HEK293T (cell line): ENCODE results near the gene AFF4.

ENCODE experiments used
- ARNT ChIP-seq: fragments of 450-650 bp; IDR thresholded peaks from 2 replicates; pipeline ENCODE4 v1.6.1; 2017; ENCODE audit warnings: mild to moderate bottlenecking
- ELF4 ChIP-seq: fragments of 450-650 bp; IDR thresholded peaks from 2 replicates; pipeline ENCODE4 v1.6.1; 2017; ENCODE audit warnings: antibody characterized with exemption
- FOXA1 ChIP-seq: fragments of 450-650 bp; IDR thresholded peaks from 2 replicates; pipeline ENCODE4 v1.6.1; 2016; ENCODE audit warnings: mild to moderate bottlenecking
- FOXK2 ChIP-seq: fragments of 450-650 bp; IDR thresholded peaks from 2 replicates; pipeline ENCODE4 v1.6.1; 2016; ENCODE audit warnings: mild to moderate bottlenecking
- FOXM1 ChIP-seq: fragments of 450-650 bp; IDR thresholded peaks from 2 replicates; pipeline ENCODE4 v1.6.1; 2017; ENCODE audit warnings: mild to moderate bottlenecking, borderline replicate concordance
- L3MBTL2 ChIP-seq: fragments of 450-650 bp; conservative IDR thresholded peaks from 2 replicates; pipeline ENCODE4 v1.6.1; 2016; ENCODE audit warnings: mild to moderate bottlenecking
- LEF1 ChIP-seq: fragments of 450-650 bp; IDR thresholded peaks from 2 replicates; pipeline ENCODE4 v1.6.1; 2017; ENCODE audit warnings: mild to moderate bottlenecking, borderline replicate concordance
- SP1 ChIP-seq: fragments of 450-650 bp; IDR thresholded peaks from 2 replicates; pipeline ENCODE4 v1.6.1; 2017
- SUZ12 ChIP-seq: fragments of 450-650 bp; IDR thresholded peaks from 2 replicates; pipeline ENCODE4 v1.6.1; 2016; ENCODE audit warnings: mild to moderate bottlenecking
- ZNF384 ChIP-seq: fragments of 450-650 bp; IDR thresholded peaks from 2 replicates; pipeline ENCODE4 v1.6.1; 2016

GRCh38 chr5:132981288-132981687 lies 17.9 kb upstream of the AFF4 start:
- no peak for TF ChIP-seq ZNF384
- no peak for TF ChIP-seq L3MBTL2
- TF ChIP-seq LEF1 = no peak
- no peak for TF ChIP-seq SP1
- no peak for TF ChIP-seq FOXM1
- no peak for TF ChIP-seq ARNT
- TF ChIP-seq FOXA1 = no peak
- TF ChIP-seq SUZ12 = no peak
- TF ChIP-seq ELF4 = no peak
- no peak for TF ChIP-seq FOXK2
